Endothelial cell (in vitro differentiated cells): ENCODE data around the gene TUFM. TPM values are rescaled to one million over a fixed set of nuclear protein-coding genes. Genes with fewer than 3 reads are reported as not detected.
A peak's percentile ranks its signal among the peaks of the same experiment; 100 is the strongest.

ENCODE experiments used
- DNase-seq: peaks from one replicate; pipeline ENCODE4 v3.0.0; 2021; ENCODE audit warnings: low spot score
- H3K27ac Mint-ChIP-seq: one replicate; pipeline ENCODE4 v1.8.0; 2021; ENCODE audit warnings: mixed read lengths, inconsistent platforms; ENCODE audit not compliant: unreplicated experiment
- H3K27me3 Mint-ChIP-seq: one replicate; pipeline ENCODE4 v1.8.0; 2021; ENCODE audit warnings: mild to moderate bottlenecking, moderate library complexity, mixed read lengths, inconsistent platforms; ENCODE audit not compliant: unreplicated experiment
- H3K36me3 Mint-ChIP-seq: one replicate; pipeline ENCODE4 v1.8.0; 2021; ENCODE audit warnings: mild to moderate bottlenecking, low read depth, mixed read lengths, inconsistent platforms; ENCODE audit not compliant: unreplicated experiment
- H3K4me1 Mint-ChIP-seq: one replicate; pipeline ENCODE4 v1.8.0; 2021; ENCODE audit warnings: mild to moderate bottlenecking, mixed read lengths, inconsistent platforms; ENCODE audit not compliant: unreplicated experiment
- H3K4me3 Mint-ChIP-seq: one replicate; pipeline ENCODE4 v1.8.0; 2021; ENCODE audit warnings: mild to moderate bottlenecking, mixed read lengths, inconsistent platforms; ENCODE audit not compliant: unreplicated experiment
- H3K9me3 Mint-ChIP-seq: one replicate; pipeline ENCODE4 v1.8.0; 2021; ENCODE audit warnings: mixed read lengths, inconsistent platforms; ENCODE audit not compliant: unreplicated experiment
- total RNA-seq: library from RNA; stranded (reverse); fragmentation: NEBNext Ultra II Directional; extraction: Animal tissue kit (Norgen Biotek cat#: 25700); gene quantifications from one replicate; pipeline ENCODE4 v1.2.1, GENCODE V29; 2021; ENCODE audit not compliant: unreplicated experiment
- TF ChIP-seq, protein P1 (sequence below): fragments of 200-600 bp; sonication (generic); IDR thresholded peaks from one replicate; pipeline ENCODE4 v1.5.0; 2021; ENCODE audit warnings: antibody characterized with exemption; ENCODE audit not compliant: unreplicated experiment

TUFM gene
- total RNA-seq, 1 donor from 2014 or later: 173 TPM

DNA sequence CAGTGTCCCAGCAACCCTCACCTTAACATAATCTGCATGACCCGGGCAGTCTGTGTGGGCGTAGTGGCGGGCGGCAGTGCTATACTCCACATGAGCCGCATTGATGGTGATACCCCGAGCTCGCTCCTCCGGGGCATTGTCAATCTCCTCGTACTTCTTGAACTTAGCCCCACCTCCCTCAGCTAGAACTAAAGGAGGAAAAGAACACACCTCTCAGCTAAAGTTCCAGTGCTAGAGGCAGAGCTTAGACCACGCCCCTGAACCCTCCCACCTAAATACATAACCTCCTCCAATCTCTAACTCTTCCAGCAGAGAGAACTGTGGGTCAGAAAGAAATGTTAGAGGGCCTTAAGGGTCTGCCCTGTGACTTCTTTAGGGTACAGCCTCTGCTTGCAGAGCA, 855 bp downstream of the TUFM start:
- Mint-ChIP-seq H3K36me3 (peaks cover 21% of the 10 kb centered on the region), H3K27me3 (peaks cover 6% of the 10 kb centered on the region), H3K27ac (peak overlapping the region; percentile 75), H3K4me1 (peaks cover 11% of the 10 kb centered on the region), H3K9me3 (no peaks in the 10 kb centered on the region), H3K4me3 (peak overlapping the region; percentile 96)
- no peak for DNase-seq
- TF ChIP-seq, protein P1, sequence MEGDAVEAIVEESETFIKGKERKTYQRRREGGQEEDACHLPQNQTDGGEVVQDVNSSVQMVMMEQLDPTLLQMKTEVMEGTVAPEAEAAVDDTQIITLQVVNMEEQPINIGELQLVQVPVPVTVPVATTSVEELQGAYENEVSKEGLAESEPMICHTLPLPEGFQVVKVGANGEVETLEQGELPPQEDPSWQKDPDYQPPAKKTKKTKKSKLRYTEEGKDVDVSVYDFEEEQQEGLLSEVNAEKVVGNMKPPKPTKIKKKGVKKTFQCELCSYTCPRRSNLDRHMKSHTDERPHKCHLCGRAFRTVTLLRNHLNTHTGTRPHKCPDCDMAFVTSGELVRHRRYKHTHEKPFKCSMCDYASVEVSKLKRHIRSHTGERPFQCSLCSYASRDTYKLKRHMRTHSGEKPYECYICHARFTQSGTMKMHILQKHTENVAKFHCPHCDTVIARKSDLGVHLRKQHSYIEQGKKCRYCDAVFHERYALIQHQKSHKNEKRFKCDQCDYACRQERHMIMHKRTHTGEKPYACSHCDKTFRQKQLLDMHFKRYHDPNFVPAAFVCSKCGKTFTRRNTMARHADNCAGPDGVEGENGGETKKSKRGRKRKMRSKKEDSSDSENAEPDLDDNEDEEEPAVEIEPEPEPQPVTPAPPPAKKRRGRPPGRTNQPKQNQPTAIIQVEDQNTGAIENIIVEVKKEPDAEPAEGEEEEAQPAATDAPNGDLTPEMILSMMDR: no peak

DNA sequence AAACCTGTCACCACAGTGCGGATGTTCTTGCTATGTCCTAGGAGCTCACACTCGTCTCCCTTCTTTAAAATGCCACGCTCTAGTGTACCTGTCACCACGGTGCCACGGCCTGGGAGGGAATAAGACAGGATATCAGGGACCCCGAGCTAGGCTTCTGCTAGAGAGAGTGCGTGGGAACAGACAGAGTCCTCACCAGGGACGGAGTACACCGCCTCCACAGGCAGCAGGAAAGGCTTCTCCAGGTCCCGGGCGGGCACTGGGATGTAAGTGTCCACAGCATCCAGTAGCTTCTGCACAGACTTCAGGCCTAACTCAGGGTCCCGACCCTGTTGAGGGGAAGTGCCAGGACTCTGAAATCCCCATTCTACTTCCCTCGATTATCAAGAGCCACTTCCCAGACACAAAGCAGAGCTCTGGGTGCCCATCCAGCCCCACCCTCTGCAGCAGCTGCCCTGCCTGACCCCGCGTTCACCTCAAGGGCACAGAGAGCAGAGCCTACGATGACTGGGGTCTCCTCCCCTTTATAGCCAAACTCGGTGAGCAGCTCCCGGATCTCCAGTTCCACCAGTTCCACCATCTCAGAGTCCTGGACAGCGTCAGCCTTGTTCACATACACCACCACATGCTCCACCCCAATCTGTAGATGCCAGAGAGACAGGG, 1.8 kb downstream of the TUFM start:
- Mint-ChIP-seq H3K9me3 (no peaks in the 10 kb centered on the region), H3K36me3 (peaks cover 21% of the 10 kb centered on the region), H3K27ac (peak overlapping the region; percentile 75), H3K4me3 (peak overlapping the region; percentile 96), H3K27me3 (peaks cover 6% of the 10 kb centered on the region), H3K4me1 (peaks cover 11% of the 10 kb centered on the region)
- TF ChIP-seq, protein P1: no peak
- no peak for DNase-seq

DNA sequence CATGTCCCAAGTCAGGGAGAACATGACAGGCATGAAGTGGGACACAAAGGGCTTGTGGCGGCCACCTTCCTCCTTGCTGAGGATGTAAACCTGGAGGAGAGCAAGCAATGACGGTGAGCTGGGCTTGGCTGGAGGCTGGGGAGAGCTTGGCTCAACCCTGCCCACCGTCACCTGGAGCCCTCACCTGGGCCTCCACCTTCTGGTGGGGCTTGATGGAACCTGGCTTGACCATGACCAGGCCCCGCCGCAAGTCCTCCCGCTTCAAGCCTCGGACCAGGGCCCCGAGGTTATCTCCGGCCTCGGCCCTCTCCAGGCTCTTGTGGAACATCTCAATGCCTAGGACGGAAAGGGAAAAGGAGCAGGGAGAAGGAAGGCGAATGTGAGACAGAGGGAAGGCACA, 2.4 kb downstream of the TUFM start:
- H3K27me3 Mint-ChIP-seq: peaks cover 6% of the 10 kb centered on the region
- no peak overlapping the region for H3K27ac Mint-ChIP-seq
- no peaks in the 10 kb centered on the region for H3K9me3 Mint-ChIP-seq
- peaks cover 11% of the 10 kb centered on the region for H3K4me1 Mint-ChIP-seq
- peaks cover 24% of the 10 kb centered on the region for H3K36me3 Mint-ChIP-seq
- no peak overlapping the region for H3K4me3 Mint-ChIP-seq
- DNase-seq: no peak
- TF ChIP-seq, protein P1: no peak

DNA sequence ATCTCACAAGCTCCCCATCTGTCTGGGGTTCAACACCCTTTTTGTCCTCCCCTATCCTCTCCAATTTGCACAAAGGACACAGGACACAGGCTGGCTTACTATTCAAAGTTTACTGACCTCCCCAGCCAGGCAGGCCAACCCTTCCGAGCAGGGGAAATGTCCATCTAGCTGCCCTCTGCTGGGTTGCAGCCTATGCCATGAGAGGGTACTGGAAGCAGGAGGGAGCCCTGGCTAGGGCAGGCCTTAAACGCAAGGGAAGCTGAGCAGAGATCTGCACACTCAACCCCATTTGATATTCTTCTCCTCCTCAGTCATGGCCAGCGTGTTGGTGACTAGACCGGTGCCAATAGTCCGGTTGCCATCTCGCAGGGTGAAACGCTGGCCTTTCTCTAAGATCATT, 3.5 kb downstream of the TUFM start:
- H3K4me3 Mint-ChIP-seq: no peak overlapping the region
- DNase-seq: no peak

DNA sequence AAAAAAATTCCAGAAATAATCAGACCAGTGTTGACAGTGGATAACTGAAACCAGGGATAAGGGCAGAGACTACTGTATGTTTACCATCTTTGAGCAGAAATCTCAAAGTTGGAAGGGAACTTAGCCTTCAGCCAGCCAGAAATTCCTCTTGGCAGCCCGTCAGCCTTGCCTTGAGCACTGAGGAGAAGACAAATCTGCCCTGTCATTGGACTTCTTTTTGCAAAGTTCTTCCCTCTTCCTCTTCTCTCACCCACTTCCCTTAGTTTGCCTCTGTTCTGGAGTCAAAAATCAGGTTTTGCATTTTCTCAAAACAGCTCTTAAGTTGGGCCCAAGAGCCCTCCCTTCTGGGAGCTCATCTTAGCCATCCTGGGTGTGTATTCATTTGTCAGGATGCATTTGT, 6.2 kb downstream of the TUFM start:
- H3K9me3 Mint-ChIP-seq: no peaks in the 10 kb centered on the region
- TF ChIP-seq, protein P1: no peak
- H3K4me3 Mint-ChIP-seq: no peak overlapping the region
- H3K27ac Mint-ChIP-seq: no peak overlapping the region
- peaks cover 3% of the 10 kb centered on the region for H3K27me3 Mint-ChIP-seq
- H3K36me3 Mint-ChIP-seq: peaks cover 29% of the 10 kb centered on the region
- H3K4me1 Mint-ChIP-seq: peaks cover under 1% of the 10 kb centered on the region
- no peak for DNase-seq

More for the DNA sequence above, 3.5 kb downstream of the TUFM start:
- Mint-ChIP-seq H3K4me1 (peaks cover 11% of the 10 kb centered on the region), H3K9me3 (no peaks in the 10 kb centered on the region), H3K27ac (no peak overlapping the region), H3K36me3 (peaks cover 31% of the 10 kb centered on the region), H3K27me3 (peaks cover 6% of the 10 kb centered on the region)
- TF ChIP-seq, protein P1: no peak
